ENCODE data around the gene CPT2. TPM values are rescaled to one million over a fixed set of nuclear protein-coding genes. Genes with fewer than 3 reads are reported as not detected.

The CPT2 gene
- total and polyA plus RNA-seq, 9 of the 15 experiments (the other 6 are each of a cell fraction or from before 2014, with no cell fraction given), result 7.6 to 25.1 (median 16.8) TPM

DNA sequence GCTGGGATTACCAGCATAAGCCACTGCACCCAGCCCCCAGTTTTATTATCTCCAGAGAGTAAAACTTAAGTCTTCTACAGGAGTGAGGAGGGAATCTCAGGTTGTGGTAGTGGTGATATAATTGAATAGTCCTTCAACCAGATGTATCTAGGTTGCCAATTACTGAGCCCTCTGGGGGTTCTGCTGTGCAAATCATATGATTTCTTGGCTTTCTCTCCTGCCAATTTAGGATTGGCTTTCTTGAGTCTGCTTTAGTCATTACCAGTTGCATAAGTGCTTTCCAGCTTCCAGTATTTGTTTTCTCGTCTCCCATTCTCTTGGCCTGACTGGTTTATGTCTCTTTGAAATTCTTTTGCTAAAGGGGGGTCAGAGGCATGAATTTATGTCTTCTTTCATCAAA, 11.1 kb downstream of the CPT2 start:
- ATAC-seq, result no peak
- Histone ChIP-seq H3K27me3 (ENCODE audit: control insufficient read depth in 2 of 2, insufficient read depth in 2 of 2, low read length in 2 of 2) (no peaks in the 10 kb centered on the region), H3K4me3 (no peak overlapping the region), H2AFZ (ENCODE audit: low read depth, low read length) (no peak overlapping the region), H3K9me3 (replicated peaks; ENCODE audit: control insufficient read depth, insufficient read depth, low read depth, low read length) (peaks cover 19% of the 10 kb centered on the region), H3K9me1 (ENCODE audit: control insufficient read depth, insufficient read depth, low read length) (no peaks in the 10 kb centered on the region), H3K36me3 (ENCODE audit: control insufficient read depth, insufficient read depth, low read length) (peaks cover 62% of the 10 kb centered on the region; the same call in 2 of the 3 replicates), H3K27ac (ENCODE audit: extremely low read depth, low read depth, low read length) (no peak overlapping the region), H3K4me1 (replicated peaks in 1 of 2; ENCODE audit: control insufficient read depth in 2 of 2, insufficient read depth in 2 of 2, low read length in 2 of 2) (no peaks in the 10 kb centered on the region), H3K9ac (ENCODE audit: insufficient read depth in 1 of 2, low read depth in 2 of 2, low read length in 2 of 2) (no peak overlapping the region), H4K20me1 (replicated peaks; ENCODE audit: control insufficient read depth, insufficient read depth, low read length) (no peaks in the 10 kb centered on the region), H3K4me2 (ENCODE audit: insufficient read depth, low read length) (no peak overlapping the region), H3K79me2 (ENCODE audit: control insufficient read depth, insufficient read depth, low read length) (no peaks in the 10 kb centered on the region)
- no TSS peak for BruUV-seq (replicated peaks)
- ChIA-PET CTCF (ENCODE audit: low intra/inter-chr PET ratio) (no interaction called here), POLR2A (no interaction called here)
- no peak for FAIRE-seq
- 75% methylated on average over 1 of the region's 1 CpG for WGBS (ENCODE audit: insufficient coverage, low coverage, missing lambda C conversion rate)
- intact Hi-C loops (cut with micrococcal nuclease) (no loop called here), in situ Hi-C loops (cut with MboI) (no loop called here)
- no peak for DNase-seq (ENCODE audit: extremely low read depth in 1 of 4, low spot score in 3 of 4)
- TF ChIP-seq SP2 (IDR thresholded peaks at IDR 0.05; ENCODE audit: extremely low read depth, low read depth, low read length, poor library complexity, severe bottlenecking), result no peak
- TF ChIP-seq DLX4 (CRISPR knock-in tag; IDR thresholded peaks at IDR 0.05), result no peak
- no peak for TF ChIP-seq KLF1 (tag; IDR thresholded peaks at IDR 0.05)
- no peak for TF ChIP-seq FOXA3 (CRISPR knock-in tag; conservative IDR thresholded peaks at IDR 0.05 in 1 of 2, IDR thresholded peaks at IDR 0.05 in 1 of 2)
- TF ChIP-seq HMG20B (CRISPR knock-in tag; IDR thresholded peaks at IDR 0.05), result no peak
- no peak for TF ChIP-seq MNT (conservative IDR thresholded peaks at IDR 0.05)
- TF ChIP-seq ZNF436 (CRISPR knock-in tag; IDR thresholded peaks at IDR 0.05), result no peak
- no peak for TF ChIP-seq ZNF212 (CRISPR knock-in tag; IDR thresholded peaks at IDR 0.05)
- TF ChIP-seq, protein P1, sequence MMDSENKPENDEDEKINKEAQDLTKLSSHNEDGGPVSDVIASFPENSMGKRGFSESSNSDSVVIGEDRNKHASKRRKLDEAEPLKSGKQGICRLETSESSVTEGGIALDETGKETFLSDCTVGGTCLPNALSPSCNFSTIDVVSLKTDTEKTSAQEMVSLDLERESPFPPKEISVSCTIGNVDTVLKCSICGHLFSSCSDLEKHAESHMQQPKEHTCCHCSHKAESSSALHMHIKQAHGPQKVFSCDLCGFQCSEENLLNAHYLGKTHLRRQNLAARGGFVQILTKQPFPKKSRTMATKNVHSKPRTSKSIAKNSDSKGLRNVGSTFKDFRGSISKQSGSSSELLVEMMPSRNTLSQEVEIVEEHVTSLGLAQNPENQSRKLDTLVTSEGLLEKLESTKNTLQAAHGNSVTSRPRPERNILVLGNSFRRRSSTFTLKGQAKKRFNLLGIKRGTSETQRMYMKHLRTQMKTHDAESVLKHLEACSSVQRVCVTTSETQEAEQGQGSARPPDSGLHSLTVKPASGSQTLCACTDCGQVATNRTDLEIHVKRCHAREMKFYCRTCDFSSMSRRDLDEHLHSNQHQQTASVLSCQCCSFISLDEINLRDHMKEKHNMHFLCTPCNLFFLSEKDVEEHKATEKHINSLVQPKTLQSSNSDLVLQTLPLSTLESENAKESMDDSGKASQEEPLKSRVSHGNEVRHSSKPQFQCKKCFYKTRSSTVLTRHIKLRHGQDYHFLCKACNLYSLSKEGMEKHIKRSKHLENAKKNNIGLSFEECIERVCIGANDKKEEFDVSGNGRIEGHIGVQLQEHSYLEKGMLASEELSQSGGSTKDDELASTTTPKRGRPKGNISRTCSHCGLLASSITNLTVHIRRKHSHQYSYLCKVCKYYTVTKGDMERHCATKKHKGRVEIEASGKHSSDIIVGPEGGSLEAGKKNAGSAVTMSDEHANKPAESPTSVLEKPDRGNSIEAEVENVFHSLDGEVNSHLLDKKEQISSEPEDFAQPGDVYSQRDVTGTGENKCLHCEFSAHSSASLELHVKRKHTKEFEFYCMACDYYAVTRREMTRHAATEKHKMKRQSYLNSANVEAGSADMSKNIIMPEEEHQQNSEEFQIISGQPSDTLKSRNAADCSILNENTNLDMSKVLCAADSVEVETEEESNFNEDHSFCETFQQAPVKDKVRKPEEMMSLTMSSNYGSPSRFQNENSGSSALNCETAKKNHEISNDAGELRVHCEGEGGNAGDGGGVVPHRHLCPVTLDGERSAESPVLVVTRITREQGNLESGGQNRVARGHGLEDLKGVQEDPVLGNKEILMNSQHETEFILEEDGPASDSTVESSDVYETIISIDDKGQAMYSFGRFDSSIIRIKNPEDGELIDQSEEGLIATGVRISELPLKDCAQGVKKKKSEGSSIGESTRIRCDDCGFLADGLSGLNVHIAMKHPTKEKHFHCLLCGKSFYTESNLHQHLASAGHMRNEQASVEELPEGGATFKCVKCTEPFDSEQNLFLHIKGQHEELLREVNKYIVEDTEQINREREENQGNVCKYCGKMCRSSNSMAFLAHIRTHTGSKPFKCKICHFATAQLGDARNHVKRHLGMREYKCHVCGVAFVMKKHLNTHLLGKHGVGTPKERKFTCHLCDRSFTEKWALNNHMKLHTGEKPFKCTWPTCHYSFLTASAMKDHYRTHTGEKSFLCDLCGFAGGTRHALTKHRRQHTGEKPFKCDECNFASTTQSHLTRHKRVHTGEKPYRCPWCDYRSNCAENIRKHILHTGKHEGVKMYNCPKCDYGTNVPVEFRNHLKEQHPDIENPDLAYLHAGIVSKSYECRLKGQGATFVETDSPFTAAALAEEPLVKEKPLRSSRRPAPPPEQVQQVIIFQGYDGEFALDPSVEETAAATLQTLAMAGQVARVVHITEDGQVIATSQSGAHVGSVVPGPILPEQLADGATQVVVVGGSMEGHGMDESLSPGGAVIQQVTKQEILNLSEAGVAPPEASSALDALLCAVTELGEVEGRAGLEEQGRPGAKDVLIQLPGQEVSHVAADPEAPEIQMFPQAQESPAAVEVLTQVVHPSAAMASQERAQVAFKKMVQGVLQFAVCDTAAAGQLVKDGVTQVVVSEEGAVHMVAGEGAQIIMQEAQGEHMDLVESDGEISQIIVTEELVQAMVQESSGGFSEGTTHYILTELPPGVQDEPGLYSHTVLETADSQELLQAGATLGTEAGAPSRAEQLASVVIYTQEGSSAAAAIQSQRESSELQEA (IDR thresholded peaks at IDR 0.05; ENCODE audit: low read depth), result no peak
- no peak for TF ChIP-seq NRF1 (conservative IDR thresholded peaks at IDR 0.05 in 1 of 2, IDR thresholded peaks at IDR 0.05 in 1 of 2)
- TF ChIP-seq PRMT5 (CRISPR knock-in tag; IDR thresholded peaks at IDR 0.05), result no peak
